Right atrium auricular region (tissue), 2 donors: ENCODE measurements around the gene TIMM23. TPM values are rescaled to one million over a fixed set of nuclear protein-coding genes. Genes with fewer than 3 reads are reported as not detected.

ENCODE experiments used
- DNase-seq: peaks from one replicate; pipeline ENCODE4 v3.0.0-alpha.2; 2019; ENCODE audit warnings: low spot score
- H3K27ac ChIP-seq, 2 donors: fragments of 200-600 bp; sonication (generic); 1 replicate in 1 of 2; 2 replicates in 1 of 2; pipeline ENCODE4 v1.5.1; 2016 to 2019
- H3K27me3 ChIP-seq, 2 donors: fragments of 200-600 bp; sonication (generic); one replicate each; pipeline versions ENCODE4 v1.5.1 to v1.6.0; 2017 to 2019
- H3K36me3 ChIP-seq: fragments of 200-600 bp; sonication (generic); one replicate; pipeline ENCODE4 v1.5.1; 2016
- H3K4me1 ChIP-seq, 2 donors: fragments of 200-600 bp; sonication (generic); one replicate each; pipeline versions ENCODE4 v1.5.1 to v1.6.0; 2017 to 2019
- H3K4me3 ChIP-seq, 2 donors: fragments of 200-600 bp; sonication (generic); 1 replicate in 1 of 2; 2 replicates in 1 of 2; pipeline ENCODE4 v1.5.1; 2017 to 2019; ENCODE audit warnings: mild to moderate bottlenecking in 1 of 2, moderate library complexity in 1 of 2
- H3K9me3 ChIP-seq, 2 donors: fragments of 200-600 bp; sonication (generic); one replicate each; pipeline ENCODE4 v1.5.1; 2019
- total RNA-seq, 2 donors: library from RNA; depleted of rRNA; stranded (reverse); fragments of >200 nt; gene quantifications; one replicate each; pipeline ENCODE4 v1.1.0, GENCODE V29; 2016
- TF ChIP-seq, protein P1 (sequence below), 2 donors: fragments of 200-600 bp; sonication (generic); IDR thresholded peaks; one replicate each; pipeline ENCODE4 v1.5.1; 2019; ENCODE audit warnings: antibody characterized with exemption in 2 of 2

Gene TIMM23
- total RNA-seq, 2 donors from 2014 or later = 67.6 to 88.8 TPM

DNA sequence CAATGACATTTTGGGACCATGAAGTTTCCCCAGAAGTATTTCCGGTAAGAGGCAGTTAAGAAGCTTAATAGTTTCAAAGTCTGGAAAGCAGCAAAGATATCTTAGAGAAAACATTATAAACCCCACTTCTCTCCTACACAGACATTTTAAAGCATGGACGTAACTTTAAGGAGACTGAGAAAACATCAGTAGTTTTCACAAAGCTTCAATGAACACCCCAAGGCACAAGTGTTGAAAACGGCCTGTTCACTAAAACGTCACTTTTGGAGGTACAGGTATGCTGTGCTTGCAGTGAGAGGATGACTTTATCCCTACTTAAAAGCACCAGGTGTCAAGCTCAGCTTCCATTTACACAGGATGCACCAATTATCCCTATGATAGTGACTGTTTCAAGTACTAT is 33.1 kb downstream of the TIMM23 start:
- Histone ChIP-seq H3K4me3 (no peak overlapping the region), H3K27ac (no peak overlapping the region), H3K9me3 (no peaks in the 10 kb centered on the region), H3K36me3 (peaks cover 87% of the 10 kb centered on the region), H3K27me3 (no peaks in the 10 kb centered on the region), H3K4me1 (no peaks in the 10 kb centered on the region)
- DNase-seq = no peak
- TF ChIP-seq, protein P1, sequence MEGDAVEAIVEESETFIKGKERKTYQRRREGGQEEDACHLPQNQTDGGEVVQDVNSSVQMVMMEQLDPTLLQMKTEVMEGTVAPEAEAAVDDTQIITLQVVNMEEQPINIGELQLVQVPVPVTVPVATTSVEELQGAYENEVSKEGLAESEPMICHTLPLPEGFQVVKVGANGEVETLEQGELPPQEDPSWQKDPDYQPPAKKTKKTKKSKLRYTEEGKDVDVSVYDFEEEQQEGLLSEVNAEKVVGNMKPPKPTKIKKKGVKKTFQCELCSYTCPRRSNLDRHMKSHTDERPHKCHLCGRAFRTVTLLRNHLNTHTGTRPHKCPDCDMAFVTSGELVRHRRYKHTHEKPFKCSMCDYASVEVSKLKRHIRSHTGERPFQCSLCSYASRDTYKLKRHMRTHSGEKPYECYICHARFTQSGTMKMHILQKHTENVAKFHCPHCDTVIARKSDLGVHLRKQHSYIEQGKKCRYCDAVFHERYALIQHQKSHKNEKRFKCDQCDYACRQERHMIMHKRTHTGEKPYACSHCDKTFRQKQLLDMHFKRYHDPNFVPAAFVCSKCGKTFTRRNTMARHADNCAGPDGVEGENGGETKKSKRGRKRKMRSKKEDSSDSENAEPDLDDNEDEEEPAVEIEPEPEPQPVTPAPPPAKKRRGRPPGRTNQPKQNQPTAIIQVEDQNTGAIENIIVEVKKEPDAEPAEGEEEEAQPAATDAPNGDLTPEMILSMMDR (IDR thresholded peaks at IDR 0.05) = no peak

DNA sequence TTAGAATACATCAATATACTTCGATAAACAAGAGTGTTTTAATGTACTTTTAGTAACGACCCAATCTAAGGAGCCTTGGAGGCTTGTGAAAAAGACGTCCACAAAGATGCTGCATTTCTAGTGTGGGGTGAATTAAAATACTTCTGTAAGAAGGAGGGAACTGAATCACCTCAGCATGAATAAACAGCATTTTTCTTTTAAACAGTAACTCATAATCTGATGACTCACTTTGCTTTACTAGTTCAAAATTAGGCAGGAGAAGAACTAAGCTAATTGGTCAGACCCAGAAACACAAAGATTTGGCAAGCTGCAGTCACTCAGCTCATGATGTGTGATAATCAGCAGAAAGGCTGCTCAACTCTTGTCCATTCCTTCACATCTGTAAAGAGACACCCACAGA is 33.9 kb downstream of the TIMM23 start:
- no peak overlapping the region for H3K4me3 ChIP-seq
- no peak for DNase-seq
- peaks cover 95% of the 10 kb centered on the region for H3K36me3 ChIP-seq
- no peaks in the 10 kb centered on the region for H3K9me3 ChIP-seq
- no peak overlapping the region for H3K27ac ChIP-seq
- H3K4me1 ChIP-seq = no peaks in the 10 kb centered on the region
- no peaks in the 10 kb centered on the region for H3K27me3 ChIP-seq
- TF ChIP-seq, protein P1 (IDR thresholded peaks at IDR 0.05) = no peak

DNA sequence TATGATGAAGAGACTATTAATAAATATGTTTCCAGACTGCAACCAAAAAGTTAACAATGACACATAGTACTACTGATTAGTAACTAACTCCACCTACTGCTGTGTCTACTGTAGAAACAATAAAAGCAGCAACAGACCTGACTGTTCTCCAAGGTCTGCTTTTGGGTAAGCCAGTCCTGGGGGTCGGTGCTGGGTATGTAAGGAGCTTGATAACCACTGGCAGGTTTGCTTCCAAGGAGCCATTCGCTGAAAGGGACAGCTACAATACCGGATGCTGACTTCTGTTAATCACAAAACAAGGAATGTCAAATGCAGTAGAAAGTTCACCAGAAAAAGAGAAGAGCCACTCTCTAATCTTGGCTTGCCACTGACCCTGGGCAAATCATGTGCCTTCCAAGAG is 40.5 kb downstream of the TIMM23 start:
- DNase-seq = no peak
- Histone ChIP-seq H3K4me3 (no peak overlapping the region), H3K4me1 (peaks cover 0 to 26% of the 10 kb centered on the region in 2 donors), H3K36me3 (peaks cover 80% of the 10 kb centered on the region), H3K27ac (no peak overlapping the region), H3K9me3 (no peaks in the 10 kb centered on the region), H3K27me3 (no peaks in the 10 kb centered on the region)
- TF ChIP-seq, protein P1 (IDR thresholded peaks at IDR 0.05) = no peak

DNA sequence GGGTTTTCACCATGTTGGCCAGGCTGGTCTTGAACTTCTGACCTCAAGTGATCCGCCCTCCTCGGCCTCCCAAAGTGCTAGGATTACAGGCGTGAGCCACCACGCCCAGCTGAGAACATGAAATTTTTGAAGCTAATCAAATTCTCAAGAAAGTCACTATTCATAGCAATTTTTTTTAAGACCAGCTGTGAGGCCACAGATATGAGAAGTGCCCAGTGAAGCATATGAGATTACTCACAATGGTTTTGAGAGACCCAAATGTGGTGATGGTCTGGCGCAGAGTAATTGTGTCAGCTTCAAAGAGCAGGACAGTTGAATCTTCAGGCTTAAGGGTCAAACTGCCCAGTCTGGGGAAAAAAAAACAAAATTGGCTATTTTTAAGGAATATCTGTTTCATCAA is 41.9 kb downstream of the TIMM23 start:
- TF ChIP-seq, protein P1 (IDR thresholded peaks at IDR 0.05) = no peak
- Histone ChIP-seq H3K4me1 (peaks cover 0 to 41% of the 10 kb centered on the region in 2 donors), H3K27ac (no peak overlapping the region), H3K4me3 (no peak overlapping the region), H3K9me3 (no peaks in the 10 kb centered on the region), H3K27me3 (no peaks in the 10 kb centered on the region), H3K36me3 (peaks cover 66% of the 10 kb centered on the region)
- DNase-seq = no peak

DNA sequence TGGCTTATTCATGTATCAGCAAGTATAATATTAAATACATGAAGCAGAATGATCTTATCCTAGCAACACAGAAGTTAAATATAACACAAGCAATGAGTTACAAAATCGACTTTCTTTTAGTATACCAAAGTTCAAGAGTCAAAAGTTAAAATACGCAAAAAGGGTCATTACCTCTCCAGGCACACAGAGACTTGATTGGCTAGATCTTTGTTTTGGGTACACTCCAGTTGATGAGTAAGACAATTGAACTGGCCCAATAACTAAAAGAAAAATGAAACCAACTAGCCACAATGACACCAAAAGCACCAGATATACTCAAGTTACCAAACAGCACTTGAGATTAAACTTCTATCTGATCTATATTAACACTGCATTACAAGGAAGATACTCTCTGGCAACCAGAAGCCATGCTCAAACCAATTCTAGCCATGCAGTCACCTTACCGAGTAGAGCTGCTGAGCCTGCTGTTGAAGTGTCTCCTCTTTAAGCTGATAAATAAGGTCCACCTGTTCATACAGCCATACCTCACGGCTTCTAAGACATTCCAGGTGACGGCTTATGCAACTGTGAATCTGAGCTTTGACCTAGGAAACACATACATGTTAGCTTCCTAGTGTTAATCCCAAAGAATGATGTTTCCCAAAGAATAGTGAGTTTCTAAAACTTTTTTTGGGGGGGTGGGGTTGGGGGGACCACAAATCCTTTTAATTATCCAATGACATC is 42.6 kb downstream of the TIMM23 start:
- H3K9me3 ChIP-seq = no peaks in the 10 kb centered on the region
- H3K27ac ChIP-seq = no peak overlapping the region
- no peak overlapping the region for H3K4me3 ChIP-seq
- peaks cover 59% of the 10 kb centered on the region for H3K36me3 ChIP-seq
- no peaks in the 10 kb centered on the region for H3K27me3 ChIP-seq
- TF ChIP-seq, protein P1 (IDR thresholded peaks at IDR 0.05) = no peak
- H3K4me1 ChIP-seq = peaks cover 0 to 47% of the 10 kb centered on the region in 2 donors
- no peak for DNase-seq

DNA sequence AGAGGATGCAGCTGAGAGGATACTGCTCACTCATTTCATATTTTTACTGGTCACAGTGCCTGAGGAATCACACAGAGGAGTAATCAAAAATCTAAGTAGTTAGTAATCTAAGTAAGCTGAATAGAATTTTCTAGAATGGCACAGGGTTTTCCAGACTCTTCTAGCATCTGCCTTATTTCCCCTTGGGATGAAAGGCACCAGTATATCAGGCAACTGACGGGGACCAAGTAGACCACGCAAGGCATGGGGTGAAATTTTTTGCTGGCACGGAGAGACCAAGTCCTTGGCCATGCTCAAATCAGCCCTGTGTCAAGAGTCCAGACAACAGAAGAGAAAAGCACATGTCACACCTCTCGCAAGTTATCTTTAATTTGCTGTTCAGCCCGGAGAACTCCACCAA is 43.9 kb downstream of the TIMM23 start:
- Histone ChIP-seq H3K27ac (peak overlapping the region in 1 of 2 donors; percentile 50), H3K27me3 (no peaks in the 10 kb centered on the region), H3K4me3 (no peak overlapping the region), H3K4me1 (peaks cover 0 to 61% of the 10 kb centered on the region in 2 donors), H3K9me3 (no peaks in the 10 kb centered on the region), H3K36me3 (peaks cover 46% of the 10 kb centered on the region)
- TF ChIP-seq, protein P1 (IDR thresholded peaks at IDR 0.05) = no peak
- DNase-seq = no peak
